Endodermal cell (in vitro differentiated cells): ENCODE measurements around the gene XKR8. TPM values are rescaled to one million over a fixed set of nuclear protein-coding genes. Genes with fewer than 3 reads are reported as not detected.

Experiments used
- DNase-seq: peaks from one replicate; pipeline ENCODE4 v3.0.0-alpha.2; 2017
- H3K27ac ChIP-seq: 2 replicates; pipeline ENCODE4 v1.5.1; 2013; ENCODE audit warnings: mild to moderate bottlenecking, low read depth, low read length, moderate library complexity
- H3K27me3 ChIP-seq: 2 replicates; pipeline ENCODE4 v1.6.1; 2013; ENCODE audit warnings: mild to moderate bottlenecking, low read length, moderate library complexity; ENCODE audit not compliant: insufficient read depth, control insufficient read depth, poor library complexity, severe bottlenecking
- H3K36me3 ChIP-seq: 2 replicates; pipeline ENCODE4 v1.7.0; 2013; ENCODE audit warnings: mild to moderate bottlenecking, low read length, moderate library complexity; ENCODE audit not compliant: control insufficient read depth, insufficient read depth
- H3K4me1 ChIP-seq: one replicate; pipeline ENCODE4 v1.7.0; 2013; ENCODE audit warnings: low read length; ENCODE audit not compliant: control insufficient read depth, insufficient read depth
- H3K4me3 ChIP-seq: 2 replicates; pipeline ENCODE4 v1.5.1; 2013; ENCODE audit warnings: mild to moderate bottlenecking, low read length, moderate library complexity
- H3K9ac ChIP-seq: 2 replicates; pipeline ENCODE4 v1.6.1; 2013; ENCODE audit warnings: mild to moderate bottlenecking, low read length, moderate library complexity; ENCODE audit not compliant: poor library complexity, severe bottlenecking; ENCODE audit errors: extremely low read depth
- H3K9me3 ChIP-seq: 2 replicates; pipeline ENCODE4 v1.6.1; 2013; ENCODE audit warnings: mild to moderate bottlenecking, low read length, moderate library complexity; ENCODE audit not compliant: control insufficient read depth
- H3K27ac Mint-ChIP-seq: 2 replicates; pipeline ENCODE4 v1.8.0; 2020; ENCODE audit warnings: mixed read lengths
- H3K27me3 Mint-ChIP-seq: 2 replicates; pipeline ENCODE4 v1.8.0; 2021; ENCODE audit warnings: mild to moderate bottlenecking, mixed read lengths; ENCODE audit not compliant: insufficient read depth
- H3K36me3 Mint-ChIP-seq: 2 replicates; pipeline ENCODE4 v1.8.0; 2020; ENCODE audit warnings: low read depth, mixed read lengths
- H3K4me1 Mint-ChIP-seq: 2 replicates; pipeline ENCODE4 v1.8.0; 2020; ENCODE audit warnings: mixed read lengths
- H3K4me3 Mint-ChIP-seq: 2 replicates; pipeline ENCODE4 v1.8.0; 2020; ENCODE audit warnings: mild to moderate bottlenecking, moderate library complexity, mixed read lengths
- H3K9me3 Mint-ChIP-seq: 2 replicates; pipeline ENCODE4 v1.8.0; 2020; ENCODE audit warnings: mild to moderate bottlenecking, mixed read lengths
- CTCF ChIP-seq: fragments of 200-600 bp; sonication (generic); conservative IDR thresholded peaks from 2 replicates; pipeline ENCODE4 v1.5.0; 2021; ENCODE audit warnings: antibody characterized with exemption, mild to moderate bottlenecking
- WGBS, 2 experiments: methylation state at CpG; one replicate each; pipeline versions ENCODE4 v1.1.5 to v1.1.7; 2013; ENCODE audit warnings: missing lambda C conversion rate in 2 of 2, mixed read lengths in 1 of 2; ENCODE audit not compliant: insufficient coverage in 1 of 2, insufficient read length in 1 of 2; 5-methylcytosine and 5-hydroxymethylcytosine counted together
- total RNA-seq, 2 donors: library from RNA; stranded (reverse); fragmentation: NEBNext Ultra II Directional in 1 of 2; extraction: Animal tissue kit (Norgen Biotek cat#: 25700) in 1 of 2; gene quantifications; 2 replicates in 1 of 2; 3 replicates in 1 of 2; pipeline ENCODE4 v1.2.1, GENCODE V29; 2021

XKR8 gene
- total RNA-seq, 2 donors from 2014 or later: 17.5 to 17.7 TPM

- H3K9me3 ChIP-seq: no peaks in the 10 kb centered on the region
- peaks cover 3% of the 10 kb centered on the region for H3K36me3 Mint-ChIP-seq
- H3K4me1 ChIP-seq: peaks cover 3% of the 10 kb centered on the region
- no peaks in the 10 kb centered on the region for H3K27me3 ChIP-seq
- no peak for TF ChIP-seq CTCF
- peaks cover 3% of the 10 kb centered on the region for H3K4me1 Mint-ChIP-seq
- no peak overlapping the region for H3K27ac Mint-ChIP-seq
- no peak overlapping the region for H3K4me3 ChIP-seq
- no peak overlapping the region for H3K4me3 Mint-ChIP-seq
- H3K27ac ChIP-seq: no peak overlapping the region
- H3K36me3 ChIP-seq: no peaks in the 10 kb centered on the region
- no peak overlapping the region for H3K9ac ChIP-seq
- WGBS, 2 experiments: 93 to 100% methylated on average over 1 to 5 of the region's 5 CpGs
- no peaks in the 10 kb centered on the region for H3K9me3 Mint-ChIP-seq
- no peak for DNase-seq
- no peaks in the 10 kb centered on the region for H3K27me3 Mint-ChIP-seq
These were observed 14.8 kb upstream of the XKR8 start for GRCh38 chr1:27945020-27945419.

- Histone ChIP-seq H3K36me3 (no peaks in the 10 kb centered on the region), H3K27me3 (no peaks in the 10 kb centered on the region), H3K4me3 (no peak overlapping the region), H3K4me1 (peaks cover 3% of the 10 kb centered on the region), H3K9me3 (no peaks in the 10 kb centered on the region), H3K27ac (no peak overlapping the region), H3K9ac (no peak overlapping the region)
- Mint-ChIP-seq H3K27ac (no peak overlapping the region), H3K36me3 (peaks cover 3% of the 10 kb centered on the region), H3K27me3 (no peaks in the 10 kb centered on the region), H3K9me3 (no peaks in the 10 kb centered on the region), H3K4me3 (no peak overlapping the region), H3K4me1 (no peaks in the 10 kb centered on the region)
- DNase-seq: no peak
- WGBS, 2 experiments: 93 to 94% methylated on average over 8 of the region's 8 CpGs
- TF ChIP-seq CTCF: no peak
These were observed 10.7 kb upstream of the XKR8 start for GRCh38 chr1:27949027-27949426.

- TF ChIP-seq CTCF: no peak
- no peaks in the 10 kb centered on the region for H3K27me3 Mint-ChIP-seq
These were observed 8.4 kb upstream of the XKR8 start for GRCh38 chr1:27951396-27951795.

More at GRCh38 chr1:27951396-27951795, 8.4 kb upstream of the XKR8 start:
- peaks cover 4% of the 10 kb centered on the region for H3K4me1 Mint-ChIP-seq
- 71 to 73% methylated on average over 2 to 3 of the region's 3 CpGs for WGBS, 2 experiments
- Histone ChIP-seq H3K4me1 (no peaks in the 10 kb centered on the region), H3K4me3 (no peak overlapping the region), H3K27ac (no peak overlapping the region), H3K9ac (no peak overlapping the region), H3K9me3 (no peaks in the 10 kb centered on the region), H3K27me3 (no peaks in the 10 kb centered on the region), H3K36me3 (no peaks in the 10 kb centered on the region)
- peaks cover 3% of the 10 kb centered on the region for H3K36me3 Mint-ChIP-seq
- H3K4me3 Mint-ChIP-seq: no peak overlapping the region
- no peak for DNase-seq
- H3K27ac Mint-ChIP-seq: no peak overlapping the region
- no peaks in the 10 kb centered on the region for H3K9me3 Mint-ChIP-seq
